ENCODE data around the gene MEPCE. TPM values are rescaled to one million over a fixed set of nuclear protein-coding genes. Genes with fewer than 3 reads are reported as not detected.
"Not testable (repeated sequence)": the region's sequence is repeated elsewhere in the genome, so short reads cannot be mapped to it uniquely, and the experiment has no call there.

The MEPCE gene
- total and polyA plus RNA-seq, 2 of the 8 experiments (the other 6 are each of a cell fraction or from before 2014, with no cell fraction given), result 22.8 to 48.8 TPM

DNA sequence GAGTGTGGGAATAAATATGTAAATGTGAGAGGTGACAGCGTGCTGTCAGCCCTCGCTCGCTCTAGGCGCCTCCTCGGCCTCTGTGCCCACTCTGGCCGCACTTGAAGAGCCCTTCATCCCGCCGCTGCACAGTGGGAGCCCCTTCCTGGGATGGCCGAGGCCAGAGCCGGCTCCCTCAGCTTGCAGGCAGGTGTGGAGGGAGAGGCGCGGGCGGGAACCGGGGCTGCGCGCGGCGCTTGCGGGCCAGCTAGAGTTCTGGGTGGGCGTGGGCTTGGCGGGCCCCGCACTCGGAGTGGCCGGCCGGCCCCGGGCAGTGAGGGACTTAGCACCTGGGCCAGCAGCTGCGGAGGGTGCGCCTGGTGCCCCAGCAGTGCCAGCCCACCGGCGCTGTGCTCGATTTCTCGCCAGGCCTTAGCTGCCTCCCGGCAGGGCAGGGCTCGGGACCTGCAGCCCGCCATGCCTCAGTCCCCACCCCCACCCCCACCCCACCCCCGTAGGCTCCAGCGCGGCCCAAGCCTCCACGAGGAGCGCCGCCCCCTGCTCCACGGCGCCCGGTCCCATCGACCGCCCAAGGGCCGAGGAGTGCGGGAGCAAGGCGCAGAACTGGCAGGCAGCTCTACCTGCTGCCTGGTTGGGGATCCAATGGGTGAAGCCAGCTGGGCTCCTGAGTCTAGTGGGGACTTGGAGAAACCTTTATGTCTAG is 47.9 kb upstream of the MEPCE start:
- peak in 1 of 2 experiments; percentile 53 for DNase-seq (ENCODE audit: low read depth in 1 of 2, low spot score in 2 of 2)
- peak overlapping the region; percentile 11 to 28; a peak in 3 of 4 replicates for H3K4me2 ChIP-seq (ENCODE audit: insufficient read depth in 1 of 2, low read depth in 2 of 2, low read length in 2 of 2)
- H3K9ac ChIP-seq (replicated peaks in 1 of 4; ENCODE audit: extremely low read depth in 1 of 4, low read depth in 3 of 4, low read length in 3 of 4); H3K14ac ChIP-seq (ENCODE audit: insufficient read length); H3K23ac ChIP-seq (ENCODE audit: insufficient read length); H2BK5ac ChIP-seq (ENCODE audit: low read depth, low read length); H4K8ac ChIP-seq (ENCODE audit: extremely low read depth, insufficient read depth, low read length); H3K4ac ChIP-seq (replicated peaks; ENCODE audit: insufficient read length, low read depth, low read length); H3K27ac ChIP-seq (ENCODE audit: low read depth, low read length); H3K79me2 ChIP-seq (ENCODE audit: control insufficient read depth in 1 of 2, insufficient read depth in 2 of 2, low read length in 2 of 2); H4K20me1 ChIP-seq (replicated peaks in 1 of 2; ENCODE audit: control insufficient read depth in 1 of 2, insufficient read depth in 2 of 2, low read length in 2 of 2); H2BK12ac ChIP-seq (ENCODE audit: low read depth, low read length); H3K4me3 ChIP-seq (ENCODE audit: extremely low read depth in 1 of 4, insufficient read depth in 2 of 4, low read depth in 3 of 4, low read length in 4 of 4); H4K91ac ChIP-seq (replicated peaks; ENCODE audit: insufficient read length, low read length); H3K79me1 ChIP-seq (ENCODE audit: low read depth, low read length); H2BK15ac ChIP-seq (ENCODE audit: low read length); FAIRE-seq; H3K23me2 ChIP-seq (ENCODE audit: low read depth, low read length); H3K27me3 ChIP-seq (replicated peaks in 1 of 4; ENCODE audit: control insufficient read depth in 3 of 4, extremely low read depth in 1 of 4, insufficient read depth in 3 of 4, low read length in 3 of 4); H4K5ac ChIP-seq (ENCODE audit: insufficient read length, low read depth, low read length); H3K4me1 ChIP-seq (replicated peaks in 1 of 4; ENCODE audit: control insufficient read depth in 3 of 4, insufficient read depth in 4 of 4, low read length in 3 of 4); H3K56ac ChIP-seq (replicated peaks; ENCODE audit: insufficient read length, low read depth, low read length); H2BK20ac ChIP-seq (ENCODE audit: low read length); H2BK120ac ChIP-seq (replicated peaks; ENCODE audit: low read depth, low read length); H3K18ac ChIP-seq (ENCODE audit: extremely low read depth, low read length); H3K9me3 ChIP-seq (ENCODE audit: insufficient read depth in 2 of 2, low read depth in 1 of 2, low read length in 1 of 2); H2AK5ac ChIP-seq (ENCODE audit: low read depth, low read length); H3K36me3 ChIP-seq (ENCODE audit: control insufficient read depth in 2 of 4, insufficient read depth in 4 of 4, low read length in 3 of 4); H2AFZ ChIP-seq (ENCODE audit: low read length): not testable (repeated sequence)
- ChIA-PET POLR2A (ENCODE audit: partially characterized antibody) (interaction anchor here (0.5 to 3.8 kb wide), 12 partner anchors 10 to 435 kb away, joined by 3 to 26 read pairs (median 4); partner anchors contain the start of genes GAL3ST4, MEPCE, PPP1R35 and ZCWPW1), CTCF (ENCODE audit: partially characterized antibody) (interaction anchor here (0.6 to 2.8 kb wide), 8 partner anchors 9 to 381 kb away, joined by 3 to 13 read pairs (median 3); no protein-coding TSS in a partner anchor)
- WGBS, 2 experiments (ENCODE audit: extremely low coverage in 1 of 2, insufficient coverage in 1 of 2, insufficient read length in 1 of 2, insufficient replicate concordance in 2 of 2, low coverage in 1 of 2, low lambda C conversion rate in 2 of 2, missing lambda C conversion rate in 1 of 2), result 69% methylated on average over 26 of the region's 49 CpGs; no CpG with 5 or more reads in 1 of the 2 experiments

Data from H1 (cell line).